ENCODE results near the gene PROKR1. TPM values are rescaled to one million over a fixed set of nuclear protein-coding genes. Genes with fewer than 3 reads are reported as not detected.
"Not testable (repeated sequence)": the region's sequence is repeated elsewhere in the genome, so short reads cannot be mapped to it uniquely, and the experiment has no call there.

The PROKR1 gene
- total and polyA plus RNA-seq, 2 experiments from 2014 or later: 0.11 TPM; not detected in 1

- H3K9me2 ChIP-seq (ENCODE audit: insufficient read depth): no peaks in the 10 kb centered on the region
- in situ Hi-C loops (cut with MboI): no loop called here
- H3K4me1 ChIP-seq (ENCODE audit: insufficient read depth): no peaks in the 10 kb centered on the region
- no peaks in the 10 kb centered on the region for H3K36me3 ChIP-seq (ENCODE audit: low read depth)
- DNase-seq: no peak
- no peaks in the 10 kb centered on the region for H4K20me1 ChIP-seq (ENCODE audit: insufficient read depth)
- H3K27me3 ChIP-seq (replicated peaks; ENCODE audit: insufficient read depth): peaks cover 3% of the 10 kb centered on the region; the same call in 1 of the 2 replicates
- no peak overlapping the region for H3K9ac ChIP-seq
- H3K27ac ChIP-seq: no peak overlapping the region
- no peak overlapping the region for H2AFZ ChIP-seq
- 40 to 47% methylated on average over 3 of the region's 3 CpGs for WGBS, 2 experiments (ENCODE audit: low coverage in 1 of 2, low lambda C conversion rate in 2 of 2, missing lambda C conversion rate in 2 of 2)
- H3K4me2 ChIP-seq (ENCODE audit: unreplicated experiment): no peak overlapping the region
- H3K9me3 ChIP-seq (ENCODE audit: low read depth): no peaks in the 10 kb centered on the region
- TF ChIP-seq EZH2 (IDR thresholded peaks at IDR 0.05; ENCODE audit: insufficient read depth, poor library complexity, severe bottlenecking): no peak
- TF ChIP-seq EZH2phosphoT487 (IDR thresholded peaks at IDR 0.05; ENCODE audit: insufficient read depth, low read depth): no peak
- no peak overlapping the region for H3K4me3 ChIP-seq
- no peaks in the 10 kb centered on the region for H3K79me2 ChIP-seq (ENCODE audit: insufficient read depth)
- H3F3A ChIP-seq (ENCODE audit: insufficient read depth): no peaks in the 10 kb centered on the region
Measured at GRCh38 chr2:68669651-68670050, 26.3 kb downstream of the PROKR1 start.

DNA sequence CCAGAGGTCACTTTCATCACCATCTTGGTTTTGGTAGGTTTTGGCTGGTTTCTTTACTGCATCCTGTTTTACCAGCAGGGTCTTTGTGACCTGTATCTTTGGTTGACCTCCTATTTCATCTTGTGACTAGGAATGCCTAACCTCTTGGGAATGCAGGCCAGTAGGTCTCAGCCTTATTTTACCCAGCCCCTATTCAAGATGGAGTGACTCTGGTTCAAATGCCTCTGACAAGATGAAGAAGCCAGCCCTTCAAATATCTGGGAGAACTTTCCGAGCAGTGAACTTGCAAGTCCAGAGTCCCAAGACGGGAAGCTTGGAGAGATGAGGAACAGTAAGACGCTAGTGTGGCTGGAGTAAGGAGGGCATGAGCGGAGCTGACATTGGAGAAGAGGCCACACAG is 28.6 kb downstream of the PROKR1 start:
- H4K20me1 ChIP-seq (ENCODE audit: insufficient read depth): no peaks in the 10 kb centered on the region
- no peak for DNase-seq
- H3F3A ChIP-seq (ENCODE audit: insufficient read depth): no peaks in the 10 kb centered on the region
- H3K9me3 ChIP-seq (ENCODE audit: low read depth): no peaks in the 10 kb centered on the region
- no peaks in the 10 kb centered on the region for H3K4me1 ChIP-seq (ENCODE audit: insufficient read depth)
- H3K4me2 ChIP-seq (ENCODE audit: unreplicated experiment): no peak overlapping the region
- H3K4me3 ChIP-seq: no peak overlapping the region
- no peaks in the 10 kb centered on the region for H3K9me2 ChIP-seq (ENCODE audit: insufficient read depth)
- H3K9ac ChIP-seq: no peak overlapping the region
- H3K36me3 ChIP-seq (ENCODE audit: low read depth): no peaks in the 10 kb centered on the region
- no peak for TF ChIP-seq EZH2 (IDR thresholded peaks at IDR 0.05; ENCODE audit: insufficient read depth, poor library complexity, severe bottlenecking)
- no peak for TF ChIP-seq EZH2phosphoT487 (IDR thresholded peaks at IDR 0.05; ENCODE audit: insufficient read depth, low read depth)
- H3K27ac ChIP-seq: no peak overlapping the region
- H3K27me3 ChIP-seq (replicated peaks; ENCODE audit: insufficient read depth): peaks cover 3% of the 10 kb centered on the region; the same call in 1 of the 2 replicates
- H2AFZ ChIP-seq: no peak overlapping the region
- in situ Hi-C loops (cut with MboI): no loop called here
- 48 to 50% methylated on average over 4 of the region's 4 CpGs for WGBS, 2 experiments (ENCODE audit: low coverage in 1 of 2, low lambda C conversion rate in 2 of 2, missing lambda C conversion rate in 2 of 2)
- no peaks in the 10 kb centered on the region for H3K79me2 ChIP-seq (ENCODE audit: insufficient read depth)

DNA sequence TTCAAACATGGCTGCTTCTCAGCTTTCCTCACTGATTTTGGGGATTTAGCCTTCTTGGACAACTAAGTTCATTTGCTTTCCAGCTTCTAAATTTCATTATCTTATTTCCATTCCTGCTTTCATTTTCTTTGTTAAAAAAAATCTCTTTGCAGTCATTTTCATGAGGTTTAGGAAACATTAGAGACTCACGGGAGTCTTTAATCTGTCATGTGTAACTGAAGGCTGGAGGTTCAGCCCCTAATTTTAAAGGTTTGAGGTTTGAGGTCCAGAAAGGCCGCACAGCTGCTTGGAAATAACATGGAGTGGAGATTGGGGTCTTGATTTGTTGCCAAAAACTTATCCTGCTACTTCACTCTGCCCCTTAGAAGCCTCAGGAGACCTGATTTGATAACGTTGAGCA is 30.3 kb downstream of the PROKR1 start:
- Histone ChIP-seq H2AFZ (no peak overlapping the region), H3K4me2 (ENCODE audit: unreplicated experiment) (no peak overlapping the region), H3K27ac (no peak overlapping the region), H3K27me3 (replicated peaks; ENCODE audit: insufficient read depth) (peaks cover 3% of the 10 kb centered on the region; the same call in 1 of the 2 replicates), H3K79me2 (ENCODE audit: insufficient read depth) (no peaks in the 10 kb centered on the region), H3K9ac (no peak overlapping the region), H3F3A (ENCODE audit: insufficient read depth) (no peaks in the 10 kb centered on the region), H3K36me3 (ENCODE audit: low read depth) (no peaks in the 10 kb centered on the region), H4K20me1 (ENCODE audit: insufficient read depth) (no peaks in the 10 kb centered on the region), H3K9me3 (ENCODE audit: low read depth) (no peaks in the 10 kb centered on the region), H3K9me2 (ENCODE audit: insufficient read depth) (no peaks in the 10 kb centered on the region), H3K4me3 (no peak overlapping the region), H3K4me1 (ENCODE audit: insufficient read depth) (no peaks in the 10 kb centered on the region)
- TF ChIP-seq EZH2phosphoT487 (IDR thresholded peaks at IDR 0.05; ENCODE audit: insufficient read depth, low read depth): no peak
- no peak for TF ChIP-seq EZH2 (IDR thresholded peaks at IDR 0.05; ENCODE audit: insufficient read depth, poor library complexity, severe bottlenecking)
- in situ Hi-C loops (cut with MboI): no loop called here
- no peak for DNase-seq
- 19 to 21% methylated on average over 3 of the region's 3 CpGs for WGBS, 2 experiments (ENCODE audit: low coverage in 1 of 2, low lambda C conversion rate in 2 of 2, missing lambda C conversion rate in 2 of 2)

DNA sequence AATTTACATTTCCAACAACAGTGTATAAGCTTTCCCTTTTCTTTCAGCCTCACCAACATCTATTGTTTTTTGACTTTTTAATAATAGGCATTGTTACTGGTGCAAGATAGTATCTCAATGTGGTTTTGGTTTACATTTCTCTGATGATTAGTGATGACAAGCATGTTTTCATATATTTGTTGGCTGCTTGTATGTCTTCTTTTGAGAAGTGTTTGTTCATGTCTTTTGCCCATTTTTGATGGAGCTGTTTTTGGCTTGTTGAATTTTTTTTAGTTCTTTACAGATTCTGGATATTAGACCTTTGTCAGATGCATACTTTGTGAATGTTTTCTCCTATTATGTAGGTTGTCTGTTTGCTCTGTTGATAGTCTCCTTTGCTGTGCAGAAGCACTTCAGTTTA is 32.1 kb downstream of the PROKR1 start:
- H3K9me2 ChIP-seq (ENCODE audit: insufficient read depth): no peaks in the 10 kb centered on the region
- H3K4me2 ChIP-seq (ENCODE audit: unreplicated experiment): no peak overlapping the region
- peaks cover 3% of the 10 kb centered on the region; the same call in 1 of the 2 replicates for H3K27me3 ChIP-seq (replicated peaks; ENCODE audit: insufficient read depth)
- H3K4me3 ChIP-seq: no peak overlapping the region
- H2AFZ ChIP-seq: no peak overlapping the region
- H3K9ac ChIP-seq: no peak overlapping the region
- no peak overlapping the region for H3K27ac ChIP-seq
- no peaks in the 10 kb centered on the region for H3K79me2 ChIP-seq (ENCODE audit: insufficient read depth)
- in situ Hi-C loops (cut with MboI): no loop called here
- no peaks in the 10 kb centered on the region for H3K9me3 ChIP-seq (ENCODE audit: low read depth)
- no peaks in the 10 kb centered on the region for H3K4me1 ChIP-seq (ENCODE audit: insufficient read depth)
- DNase-seq: no peak
- no peak for TF ChIP-seq EZH2 (IDR thresholded peaks at IDR 0.05; ENCODE audit: insufficient read depth, poor library complexity, severe bottlenecking)
- TF ChIP-seq EZH2phosphoT487 (IDR thresholded peaks at IDR 0.05; ENCODE audit: insufficient read depth, low read depth): no peak
- H3F3A ChIP-seq (ENCODE audit: insufficient read depth): no peaks in the 10 kb centered on the region
- no peaks in the 10 kb centered on the region for H3K36me3 ChIP-seq (ENCODE audit: low read depth)
- H4K20me1 ChIP-seq (ENCODE audit: insufficient read depth): no peaks in the 10 kb centered on the region

DNA sequence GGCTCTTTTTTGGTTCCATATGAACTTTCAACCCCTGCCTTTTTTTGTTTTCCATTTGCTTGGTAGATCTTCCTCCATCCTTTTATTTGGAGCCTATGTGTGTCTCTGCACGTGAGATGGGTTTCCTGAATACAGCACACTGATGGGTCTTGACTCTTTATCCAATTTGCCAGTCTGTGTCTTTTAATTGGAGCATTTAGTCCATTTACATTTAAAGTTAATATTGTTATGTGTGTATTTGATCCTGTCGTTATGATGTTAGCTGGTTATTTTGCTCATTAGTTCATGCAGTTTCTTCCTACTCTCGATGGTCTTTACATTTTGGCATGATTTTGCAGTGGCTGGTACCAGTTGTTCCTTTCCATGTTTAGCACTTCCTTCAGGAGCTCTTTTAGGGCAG is 34.5 kb downstream of the PROKR1 start:
- H3K9me2 ChIP-seq (ENCODE audit: insufficient read depth); H3K4me1 ChIP-seq (ENCODE audit: insufficient read depth): not testable (repeated sequence)
- WGBS, 2 experiments (ENCODE audit: low coverage in 1 of 2, low lambda C conversion rate in 2 of 2, missing lambda C conversion rate in 2 of 2): 30 to 51% methylated on average over 2 to 3 of the region's 3 CpGs

GRCh38 chr2:68679166-68679916 is 36.0 kb downstream of the PROKR1 start:
- H3K27ac ChIP-seq; H3K9me2 ChIP-seq (ENCODE audit: insufficient read depth); H3F3A ChIP-seq (ENCODE audit: insufficient read depth); H3K4me2 ChIP-seq (ENCODE audit: unreplicated experiment); DNase-seq; in situ Hi-C loops (cut with MboI); H3K4me1 ChIP-seq (ENCODE audit: insufficient read depth); H3K36me3 ChIP-seq (ENCODE audit: low read depth); H3K9ac ChIP-seq; H4K20me1 ChIP-seq (ENCODE audit: insufficient read depth); H2AFZ ChIP-seq; H3K79me2 ChIP-seq (ENCODE audit: insufficient read depth); H3K9me3 ChIP-seq (ENCODE audit: low read depth); H3K4me3 ChIP-seq: not testable (repeated sequence)
- H3K27me3 ChIP-seq (replicated peaks; ENCODE audit: insufficient read depth): peaks cover 13% of the 10 kb centered on the region; the same call in 1 of the 2 replicates
- 33 to 49% methylated on average over 21 to 24 of the region's 25 CpGs for WGBS, 2 experiments (ENCODE audit: low coverage in 1 of 2, low lambda C conversion rate in 2 of 2, missing lambda C conversion rate in 2 of 2)

More for the DNA sequence above, 34.5 kb downstream of the PROKR1 start:
- H3K27ac ChIP-seq; H2AFZ ChIP-seq; H3K36me3 ChIP-seq (ENCODE audit: low read depth); in situ Hi-C loops (cut with MboI); H3K79me2 ChIP-seq (ENCODE audit: insufficient read depth); H4K20me1 ChIP-seq (ENCODE audit: insufficient read depth); H3K4me3 ChIP-seq; H3K4me2 ChIP-seq (ENCODE audit: unreplicated experiment); H3K9ac ChIP-seq; DNase-seq; H3K9me3 ChIP-seq (ENCODE audit: low read depth); H3F3A ChIP-seq (ENCODE audit: insufficient read depth): not testable (repeated sequence)
- H3K27me3 ChIP-seq (replicated peaks; ENCODE audit: insufficient read depth): peaks cover 13% of the 10 kb centered on the region

DNA sequence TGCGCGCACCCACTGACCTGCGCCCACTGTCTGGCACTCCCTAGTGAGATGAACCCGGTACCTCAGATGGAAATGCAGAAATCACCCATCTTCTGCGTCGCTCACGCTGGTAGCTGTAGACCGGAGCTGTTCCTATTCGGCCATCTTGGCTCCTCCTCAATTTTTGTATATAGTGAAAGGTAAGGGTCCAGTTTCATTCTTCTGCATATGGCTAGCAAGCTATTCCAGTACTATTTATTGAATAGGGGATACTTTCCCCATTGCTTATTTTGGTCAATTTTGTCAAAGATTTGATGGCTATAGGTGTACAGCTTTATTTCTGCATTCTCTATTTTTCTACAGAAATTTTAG is 36.5 kb downstream of the PROKR1 start:
- in situ Hi-C loops (cut with MboI); H3K4me2 ChIP-seq (ENCODE audit: unreplicated experiment); H3K27ac ChIP-seq; H4K20me1 ChIP-seq (ENCODE audit: insufficient read depth); H3K79me2 ChIP-seq (ENCODE audit: insufficient read depth); H3K36me3 ChIP-seq (ENCODE audit: low read depth); DNase-seq; H2AFZ ChIP-seq; H3K4me1 ChIP-seq (ENCODE audit: insufficient read depth); H3F3A ChIP-seq (ENCODE audit: insufficient read depth); H3K9ac ChIP-seq; H3K9me2 ChIP-seq (ENCODE audit: insufficient read depth); H3K9me3 ChIP-seq (ENCODE audit: low read depth); H3K4me3 ChIP-seq: not testable (repeated sequence)
- 69 to 87% methylated on average over 5 to 7 of the region's 9 CpGs for WGBS, 2 experiments (ENCODE audit: low coverage in 1 of 2, low lambda C conversion rate in 2 of 2, missing lambda C conversion rate in 2 of 2)
- H3K27me3 ChIP-seq (replicated peaks; ENCODE audit: insufficient read depth): peaks cover 13% of the 10 kb centered on the region; the same call in 1 of the 2 replicates

All from GM23248 (cell line).